OCI-LY7 (cell line): ENCODE measurements around the gene ANTKMT.

Experiments
- EZH2phosphoT487 ChIP-seq: fragments of 200-600 bp; sonication (generic); IDR thresholded peaks from 2 replicates; pipeline ENCODE4 v1.6.1; 2018; ENCODE audit warnings: low read depth, borderline replicate concordance, mild to moderate bottlenecking, mixed run types, antibody characterized with exemption, low read length, moderate library complexity, mixed read lengths
- TF ChIP-seq, protein P1 (sequence below): fragments of 200-600 bp; sonication (generic); conservative IDR thresholded peaks from 2 replicates; pipeline ENCODE4 v1.5.1; 2014; ENCODE audit warnings: mild to moderate bottlenecking, antibody characterized with exemption, low read length, moderate library complexity, mixed read lengths

DNA sequence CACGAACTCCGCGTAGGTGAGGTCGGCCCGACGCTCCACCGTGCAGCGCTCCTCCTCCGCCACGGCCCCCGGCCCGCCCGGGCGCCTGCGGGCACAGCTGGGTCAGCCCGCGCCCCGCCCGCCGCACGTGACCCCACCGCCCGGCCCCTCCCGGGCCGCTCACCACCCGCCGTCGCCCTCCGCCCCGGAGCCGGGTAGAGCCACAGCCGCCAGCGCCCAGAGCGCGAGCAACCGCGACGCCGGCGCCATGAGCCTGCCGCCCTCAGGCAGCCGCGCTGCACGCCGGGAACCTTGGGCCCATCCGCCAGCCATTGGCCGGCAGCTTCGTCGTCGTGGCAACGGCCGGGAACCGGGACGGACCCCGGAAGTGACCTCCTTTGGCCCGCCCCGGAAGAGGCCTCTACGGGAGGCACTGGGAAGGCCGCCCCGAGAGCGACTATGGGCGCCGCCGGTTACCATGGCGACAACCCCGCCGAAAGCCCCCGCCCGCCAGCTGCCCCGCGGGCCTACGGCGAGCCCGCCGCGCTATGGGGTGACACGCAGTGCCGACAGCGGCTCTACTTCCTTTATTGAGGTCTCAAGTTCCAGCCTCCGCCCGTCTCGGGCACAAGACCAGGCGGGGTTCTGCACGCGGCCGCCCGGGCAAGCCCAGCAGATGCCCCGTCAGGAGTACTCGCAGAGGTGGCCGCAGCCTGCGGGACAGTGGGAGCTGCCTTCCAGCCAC lies 36.7 kb upstream of the ANTKMT start, which contains the start of gene JMJD8:
- TF ChIP-seq, protein P1, sequence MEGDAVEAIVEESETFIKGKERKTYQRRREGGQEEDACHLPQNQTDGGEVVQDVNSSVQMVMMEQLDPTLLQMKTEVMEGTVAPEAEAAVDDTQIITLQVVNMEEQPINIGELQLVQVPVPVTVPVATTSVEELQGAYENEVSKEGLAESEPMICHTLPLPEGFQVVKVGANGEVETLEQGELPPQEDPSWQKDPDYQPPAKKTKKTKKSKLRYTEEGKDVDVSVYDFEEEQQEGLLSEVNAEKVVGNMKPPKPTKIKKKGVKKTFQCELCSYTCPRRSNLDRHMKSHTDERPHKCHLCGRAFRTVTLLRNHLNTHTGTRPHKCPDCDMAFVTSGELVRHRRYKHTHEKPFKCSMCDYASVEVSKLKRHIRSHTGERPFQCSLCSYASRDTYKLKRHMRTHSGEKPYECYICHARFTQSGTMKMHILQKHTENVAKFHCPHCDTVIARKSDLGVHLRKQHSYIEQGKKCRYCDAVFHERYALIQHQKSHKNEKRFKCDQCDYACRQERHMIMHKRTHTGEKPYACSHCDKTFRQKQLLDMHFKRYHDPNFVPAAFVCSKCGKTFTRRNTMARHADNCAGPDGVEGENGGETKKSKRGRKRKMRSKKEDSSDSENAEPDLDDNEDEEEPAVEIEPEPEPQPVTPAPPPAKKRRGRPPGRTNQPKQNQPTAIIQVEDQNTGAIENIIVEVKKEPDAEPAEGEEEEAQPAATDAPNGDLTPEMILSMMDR: no peak
- no peak for TF ChIP-seq EZH2phosphoT487
